Measurements from ENCODE around the gene KPNA5. TPM values are rescaled to one million over a fixed set of nuclear protein-coding genes. Genes with fewer than 3 reads are reported as not detected.

Gene KPNA5
- total RNA-seq, 2 experiments from 2014 or later: 60.0 to 66.0 TPM

DNA sequence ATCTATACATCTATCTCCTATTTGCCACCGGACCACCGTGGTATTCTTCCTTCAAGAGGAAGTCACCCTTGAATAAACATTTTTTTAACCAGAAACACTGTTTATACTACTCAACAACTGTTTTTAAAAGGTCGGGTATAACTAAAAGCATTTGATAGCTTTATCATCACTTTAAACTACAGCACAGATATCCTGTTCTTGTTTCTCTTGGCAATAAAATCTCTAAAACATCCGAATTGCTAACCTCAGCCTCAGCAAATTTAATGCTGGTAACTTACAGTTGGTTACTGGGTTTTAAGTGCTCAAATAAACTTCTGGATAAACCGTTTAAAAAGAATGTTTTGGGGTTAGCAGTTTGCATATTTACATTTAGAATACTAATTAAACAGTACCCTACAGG, 32.9 kb upstream of the KPNA5 start:
- H3K36me3 ChIP-seq (ENCODE audit: insufficient read depth, low read length): peaks cover 33% of the 10 kb centered on the region

DNA sequence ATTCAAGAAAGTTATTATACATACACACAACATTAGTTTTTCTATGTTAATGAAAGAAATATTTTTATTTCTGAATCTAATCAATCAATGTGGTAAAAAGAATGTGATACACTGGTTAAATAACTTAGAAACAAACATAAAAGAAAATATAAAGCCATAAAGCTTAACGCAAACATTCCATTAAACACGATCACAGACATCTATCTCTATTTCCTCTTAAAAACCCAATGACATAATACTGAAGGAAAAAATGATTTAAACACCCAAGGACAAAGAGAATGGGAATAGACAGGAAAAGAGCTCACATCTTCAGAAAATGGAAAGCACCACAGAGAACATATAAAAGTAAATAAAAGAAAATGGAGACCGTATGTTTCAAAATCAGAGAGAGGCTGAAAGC, 31.9 kb upstream of the KPNA5 start:
- intact Hi-C loops (cut with DNase I, micrococcal nuclease): loop anchor here in 1 of 2 experiments (5.0 kb wide), 2 partner anchors 362 to 432 kb away; no protein-coding TSS in a partner anchor
- peaks cover 10% of the 10 kb centered on the region for H3K4me1 Mint-ChIP-seq (ENCODE audit: low read depth)
- Histone ChIP-seq H3K27ac (ENCODE audit: low read depth in 1 of 2, low read length in 2 of 2) (no peak overlapping the region), H3K9me3 (ENCODE audit: control insufficient read depth in 1 of 2, insufficient read depth in 1 of 2, low read length in 2 of 2) (no peaks in the 10 kb centered on the region), H3K36me3 (ENCODE audit: insufficient read depth, low read length) (peaks cover 37% of the 10 kb centered on the region), H3K27me3 (ENCODE audit: control insufficient read depth in 1 of 2, insufficient read depth in 2 of 2, low read length in 2 of 2) (no peaks in the 10 kb centered on the region), H3K4me3 (ENCODE audit: low read length) (no peak overlapping the region), H3K4me1 (ENCODE audit: insufficient read depth, low read length) (no peaks in the 10 kb centered on the region)
- TF ChIP-seq, protein P1, sequence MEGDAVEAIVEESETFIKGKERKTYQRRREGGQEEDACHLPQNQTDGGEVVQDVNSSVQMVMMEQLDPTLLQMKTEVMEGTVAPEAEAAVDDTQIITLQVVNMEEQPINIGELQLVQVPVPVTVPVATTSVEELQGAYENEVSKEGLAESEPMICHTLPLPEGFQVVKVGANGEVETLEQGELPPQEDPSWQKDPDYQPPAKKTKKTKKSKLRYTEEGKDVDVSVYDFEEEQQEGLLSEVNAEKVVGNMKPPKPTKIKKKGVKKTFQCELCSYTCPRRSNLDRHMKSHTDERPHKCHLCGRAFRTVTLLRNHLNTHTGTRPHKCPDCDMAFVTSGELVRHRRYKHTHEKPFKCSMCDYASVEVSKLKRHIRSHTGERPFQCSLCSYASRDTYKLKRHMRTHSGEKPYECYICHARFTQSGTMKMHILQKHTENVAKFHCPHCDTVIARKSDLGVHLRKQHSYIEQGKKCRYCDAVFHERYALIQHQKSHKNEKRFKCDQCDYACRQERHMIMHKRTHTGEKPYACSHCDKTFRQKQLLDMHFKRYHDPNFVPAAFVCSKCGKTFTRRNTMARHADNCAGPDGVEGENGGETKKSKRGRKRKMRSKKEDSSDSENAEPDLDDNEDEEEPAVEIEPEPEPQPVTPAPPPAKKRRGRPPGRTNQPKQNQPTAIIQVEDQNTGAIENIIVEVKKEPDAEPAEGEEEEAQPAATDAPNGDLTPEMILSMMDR (IDR thresholded peaks at IDR 0.05): no peak
- ATAC-seq (ENCODE audit: poor library complexity) (no peak), DNase-seq (no peak)
- POLR2A ChIA-PET: no interaction called here
- CTCF ChIA-PET: interaction anchor here (1.8 kb wide), 1 partner anchor 432 kb away, joined by 5 read pairs; no protein-coding TSS in a partner anchor
- H3K27me3 Mint-ChIP-seq: no peaks in the 10 kb centered on the region
- H3K4me3 Mint-ChIP-seq: no peak overlapping the region
- H3K27ac Mint-ChIP-seq: no peak overlapping the region
- H3K9me3 Mint-ChIP-seq: no peaks in the 10 kb centered on the region
- H3K36me3 Mint-ChIP-seq (ENCODE audit: low read depth): peaks cover 65% of the 10 kb centered on the region

More for the DNA sequence above, 32.9 kb upstream of the KPNA5 start:
- intact Hi-C loops (cut with DNase I, micrococcal nuclease): loop anchor here in 1 of 2 experiments (5.0 kb wide), 2 partner anchors 361 to 431 kb away; no protein-coding TSS in a partner anchor
- no peak overlapping the region for H3K4me3 ChIP-seq (ENCODE audit: low read length)
- no peaks in the 10 kb centered on the region for H3K27me3 ChIP-seq (ENCODE audit: control insufficient read depth in 1 of 2, insufficient read depth in 2 of 2, low read length in 2 of 2)
- no peak overlapping the region for H3K27ac ChIP-seq (ENCODE audit: low read depth in 1 of 2, low read length in 2 of 2)
- Mint-ChIP-seq H3K4me3 (no peak overlapping the region), H3K27me3 (no peaks in the 10 kb centered on the region), H3K27ac (no peak overlapping the region), H3K36me3 (ENCODE audit: low read depth) (peaks cover 72% of the 10 kb centered on the region), H3K4me1 (ENCODE audit: low read depth) (peaks cover 10% of the 10 kb centered on the region), H3K9me3 (no peaks in the 10 kb centered on the region)
- DNase-seq: no peak
- H3K4me1 ChIP-seq (ENCODE audit: insufficient read depth, low read length): no peaks in the 10 kb centered on the region
- no peak for ATAC-seq (ENCODE audit: poor library complexity)
- POLR2A ChIA-PET: no interaction called here
- no peaks in the 10 kb centered on the region for H3K9me3 ChIP-seq (ENCODE audit: control insufficient read depth in 1 of 2, insufficient read depth in 1 of 2, low read length in 2 of 2)
- TF ChIP-seq, protein P1 (IDR thresholded peaks at IDR 0.05): no peak
- CTCF ChIA-PET: interaction anchor here (1.8 kb wide), 1 partner anchor 431 kb away, joined by 5 read pairs; no protein-coding TSS in a partner anchor

DNA sequence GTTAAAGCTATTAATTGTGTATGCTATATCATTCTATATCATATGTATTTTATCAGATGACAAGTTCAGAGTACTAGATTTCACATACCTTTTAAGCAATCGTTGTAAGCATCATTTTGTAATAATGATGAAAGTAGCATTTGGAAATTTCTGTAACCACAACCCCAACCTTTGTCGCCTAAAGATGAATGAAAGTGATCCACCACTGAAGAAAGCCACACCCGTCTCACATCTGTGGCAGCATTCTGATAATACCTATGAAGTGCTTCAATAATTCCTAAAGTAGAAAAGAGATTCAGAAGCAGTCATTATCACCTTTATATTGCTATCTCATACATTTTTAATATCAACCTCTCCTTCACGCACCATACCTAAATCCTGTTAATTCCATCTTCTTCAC, 29.1 kb upstream of the KPNA5 start:
- Histone ChIP-seq H3K36me3 (ENCODE audit: insufficient read depth, low read length) (peaks cover 34% of the 10 kb centered on the region), H3K4me1 (ENCODE audit: insufficient read depth, low read length) (no peaks in the 10 kb centered on the region), H3K27ac (ENCODE audit: low read depth in 1 of 2, low read length in 2 of 2) (no peak overlapping the region), H3K4me3 (ENCODE audit: low read length) (no peak overlapping the region), H3K9me3 (ENCODE audit: control insufficient read depth in 1 of 2, insufficient read depth in 1 of 2, low read length in 2 of 2) (no peaks in the 10 kb centered on the region), H3K27me3 (ENCODE audit: control insufficient read depth in 1 of 2, insufficient read depth in 2 of 2, low read length in 2 of 2) (no peaks in the 10 kb centered on the region)
- no peaks in the 10 kb centered on the region for H3K27me3 Mint-ChIP-seq
- DNase-seq: no peak
- ChIA-PET POLR2A (interaction anchor here (1.4 kb wide), 1 partner anchor 9 kb away, joined by 3 read pairs; no protein-coding TSS in a partner anchor), CTCF (interaction anchor here (1.5 kb wide), 1 partner anchor 25 kb away, joined by 4 read pairs; no protein-coding TSS in a partner anchor)
- intact Hi-C loops (cut with DNase I, micrococcal nuclease): loop anchor here in 1 of 2 experiments (5.0 kb wide), 1 partner anchor 115 kb away; no protein-coding TSS in a partner anchor
- TF ChIP-seq, protein P1 (IDR thresholded peaks at IDR 0.05): no peak
- no peak for ATAC-seq (ENCODE audit: poor library complexity)
- no peaks in the 10 kb centered on the region for H3K9me3 Mint-ChIP-seq
- peak overlapping the region; percentile 0 for H3K27ac Mint-ChIP-seq
- peaks cover 6% of the 10 kb centered on the region for H3K4me1 Mint-ChIP-seq (ENCODE audit: low read depth)
- H3K36me3 Mint-ChIP-seq (ENCODE audit: low read depth): peaks cover 77% of the 10 kb centered on the region
- no peak overlapping the region for H3K4me3 Mint-ChIP-seq
